Keratinocyte (primary cell): ENCODE measurements around the gene ZNF644.

Experiments
- CTCF ChIP-seq, 3 experiments: IDR thresholded peaks in 1 of 3; conservative IDR thresholded peaks in 1 of 3; optimal IDR thresholded peaks in 1 of 3; 2 replicates in 2 of 3; 3 replicates in 1 of 3; pipeline versions ENCODE3 to v1.5.1; 2011; ENCODE audit warnings: low read length in 3 of 3, mild to moderate bottlenecking in 3 of 3, moderate library complexity in 2 of 3, control low read depth in 1 of 3, inconsistent platforms in 1 of 3; ENCODE audit not compliant: insufficient read depth in 2 of 3; ENCODE audit errors: extremely low read depth in 1 of 3
- EZH2 ChIP-seq: IDR thresholded peaks from one replicate; pipeline ENCODE4 v1.6.1; 2012; ENCODE audit warnings: inconsistent platforms, mild to moderate bottlenecking, low read length, moderate library complexity

- TF ChIP-seq EZH2, result no peak
- TF ChIP-seq CTCF (optimal IDR thresholded peaks at IDR 0.05 in 1 of 3, IDR thresholded peaks at IDR 0.05 in 1 of 3, conservative IDR thresholded peaks at IDR 0.05 in 1 of 3; ENCODE audit: extremely low read depth in 1 of 3, insufficient read depth in 2 of 3, low read length in 3 of 3), result no peak
Observed at GRCh38 chr1:90881034-90881433, 140.8 kb downstream of the ZNF644 start.
